ENCODE data around the gene COL2A1.
"Not testable (repeated sequence)": the region's sequence is repeated elsewhere in the genome, so short reads cannot be mapped to it uniquely, and the experiment has no call there.

Gene COL2A1

DNA sequence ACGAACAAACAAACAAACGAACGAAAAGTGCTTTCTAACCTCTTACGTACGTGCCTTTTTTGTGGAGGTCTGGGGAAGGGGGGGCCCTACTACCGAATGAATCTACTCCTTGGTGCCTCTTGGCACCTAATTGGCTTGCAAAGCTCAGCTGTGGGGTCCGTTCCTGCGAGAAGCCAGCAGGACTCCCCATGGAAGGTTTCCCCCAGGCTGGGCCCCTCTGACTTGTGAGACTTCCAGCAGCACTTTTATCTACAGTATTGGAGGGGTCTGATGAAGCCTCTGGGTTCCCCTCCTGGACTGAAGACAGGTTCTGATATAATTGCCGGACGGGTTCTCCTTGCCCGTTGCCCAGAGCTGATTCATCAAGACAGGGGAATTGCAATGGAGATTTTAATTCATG, 42.1 kb downstream of the COL2A1 start:
- Histone ChIP-seq H3F3A (ENCODE audit: insufficient read depth, low read length) (no peaks in the 10 kb centered on the region), H3K9ac (ENCODE audit: low read length) (no peak overlapping the region), H3K4me2 (ENCODE audit: low read length) (no peak overlapping the region), H2AFZ (ENCODE audit: low read length) (no peak overlapping the region), H3K27ac (ENCODE audit: low read depth, low read length, poor library complexity, severe bottlenecking) (no peak overlapping the region), H3K4me1 (ENCODE audit: insufficient read depth, low read length, severe bottlenecking) (peaks cover 29% of the 10 kb centered on the region), H4K20me1 (ENCODE audit: insufficient read depth, low read length) (no peaks in the 10 kb centered on the region), H3K27me3 (ENCODE audit: insufficient read depth, low read length) (no peaks in the 10 kb centered on the region; the same call in 1 of the 2 replicates), H3K79me2 (ENCODE audit: insufficient read depth, low read length) (no peaks in the 10 kb centered on the region), H3K9me3 (ENCODE audit: low read length) (no peaks in the 10 kb centered on the region), H3K36me3 (ENCODE audit: insufficient read depth, low read length) (peaks cover 31% of the 10 kb centered on the region), H3K9me2 (ENCODE audit: low read depth, low read length) (no peaks in the 10 kb centered on the region), H3K4me3 (ENCODE audit: low read depth, low read length, poor library complexity, severe bottlenecking) (no peak overlapping the region)
- TF ChIP-seq EZH2 (IDR thresholded peaks at IDR 0.05; ENCODE audit: borderline replicate concordance, low read length): no peak
- TF ChIP-seq, protein P1, sequence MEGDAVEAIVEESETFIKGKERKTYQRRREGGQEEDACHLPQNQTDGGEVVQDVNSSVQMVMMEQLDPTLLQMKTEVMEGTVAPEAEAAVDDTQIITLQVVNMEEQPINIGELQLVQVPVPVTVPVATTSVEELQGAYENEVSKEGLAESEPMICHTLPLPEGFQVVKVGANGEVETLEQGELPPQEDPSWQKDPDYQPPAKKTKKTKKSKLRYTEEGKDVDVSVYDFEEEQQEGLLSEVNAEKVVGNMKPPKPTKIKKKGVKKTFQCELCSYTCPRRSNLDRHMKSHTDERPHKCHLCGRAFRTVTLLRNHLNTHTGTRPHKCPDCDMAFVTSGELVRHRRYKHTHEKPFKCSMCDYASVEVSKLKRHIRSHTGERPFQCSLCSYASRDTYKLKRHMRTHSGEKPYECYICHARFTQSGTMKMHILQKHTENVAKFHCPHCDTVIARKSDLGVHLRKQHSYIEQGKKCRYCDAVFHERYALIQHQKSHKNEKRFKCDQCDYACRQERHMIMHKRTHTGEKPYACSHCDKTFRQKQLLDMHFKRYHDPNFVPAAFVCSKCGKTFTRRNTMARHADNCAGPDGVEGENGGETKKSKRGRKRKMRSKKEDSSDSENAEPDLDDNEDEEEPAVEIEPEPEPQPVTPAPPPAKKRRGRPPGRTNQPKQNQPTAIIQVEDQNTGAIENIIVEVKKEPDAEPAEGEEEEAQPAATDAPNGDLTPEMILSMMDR (IDR thresholded peaks at IDR 0.05; ENCODE audit: low read length): no peak

DNA sequence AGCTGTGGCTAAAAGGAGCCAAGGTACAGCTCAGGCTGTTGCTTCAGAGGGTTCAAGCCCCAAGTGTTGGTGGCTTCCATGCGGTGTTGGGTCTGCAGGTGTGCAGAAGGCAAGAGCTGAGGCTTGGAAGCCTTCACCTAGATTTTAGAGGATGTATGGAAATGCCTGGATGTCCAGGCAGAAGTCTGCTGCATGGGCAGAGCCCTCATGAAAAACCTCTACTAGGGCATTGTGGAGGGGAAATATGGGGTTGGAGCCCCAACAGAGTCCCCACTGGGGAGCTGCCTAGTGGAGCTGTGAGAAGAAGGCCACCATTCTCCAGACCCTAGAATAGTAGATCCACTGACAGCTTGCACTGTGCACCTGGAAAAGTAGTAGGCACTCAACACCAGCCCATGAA, 46.6 kb downstream of the COL2A1 start:
- not testable (repeated sequence) for H3K9me3 ChIP-seq (ENCODE audit: low read length); H3K36me3 ChIP-seq (ENCODE audit: insufficient read depth, low read length); H3K9me2 ChIP-seq (ENCODE audit: low read depth, low read length); H2AFZ ChIP-seq (ENCODE audit: low read length); H3K27ac ChIP-seq (ENCODE audit: low read depth, low read length, poor library complexity, severe bottlenecking); H3K4me2 ChIP-seq (ENCODE audit: low read length); H4K20me1 ChIP-seq (ENCODE audit: insufficient read depth, low read length); H3K4me3 ChIP-seq (ENCODE audit: low read depth, low read length, poor library complexity, severe bottlenecking); H3F3A ChIP-seq (ENCODE audit: insufficient read depth, low read length); H3K9ac ChIP-seq (ENCODE audit: low read length); H3K4me1 ChIP-seq (ENCODE audit: insufficient read depth, low read length, severe bottlenecking); H3K27me3 ChIP-seq (ENCODE audit: insufficient read depth, low read length); H3K79me2 ChIP-seq (ENCODE audit: insufficient read depth, low read length)

DNA sequence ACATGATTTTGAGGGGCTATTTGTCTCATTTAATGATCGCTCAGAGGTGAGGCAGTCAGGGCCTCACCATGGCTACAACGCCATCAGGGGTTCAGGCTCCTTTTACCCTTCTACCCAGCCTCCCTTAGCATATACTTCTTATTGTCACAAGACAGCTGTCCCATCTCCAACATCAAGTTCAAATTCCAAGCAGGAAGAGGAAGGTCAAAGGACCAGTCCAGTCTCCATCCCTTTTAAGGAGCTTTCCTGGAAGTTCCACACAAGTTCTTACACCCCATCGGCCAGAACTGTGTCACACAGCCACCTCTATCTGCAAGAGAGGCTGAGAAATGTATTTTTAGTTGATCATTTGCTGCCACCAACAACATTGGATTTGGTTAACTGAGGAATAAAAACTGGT, 49.2 kb downstream of the COL2A1 start:
- TF ChIP-seq, protein P1 (IDR thresholded peaks at IDR 0.05; ENCODE audit: low read length): no peak
- TF ChIP-seq EZH2 (IDR thresholded peaks at IDR 0.05; ENCODE audit: borderline replicate concordance, low read length): no peak
- no peak overlapping the region for H3K9ac ChIP-seq (ENCODE audit: low read length)

DNA sequence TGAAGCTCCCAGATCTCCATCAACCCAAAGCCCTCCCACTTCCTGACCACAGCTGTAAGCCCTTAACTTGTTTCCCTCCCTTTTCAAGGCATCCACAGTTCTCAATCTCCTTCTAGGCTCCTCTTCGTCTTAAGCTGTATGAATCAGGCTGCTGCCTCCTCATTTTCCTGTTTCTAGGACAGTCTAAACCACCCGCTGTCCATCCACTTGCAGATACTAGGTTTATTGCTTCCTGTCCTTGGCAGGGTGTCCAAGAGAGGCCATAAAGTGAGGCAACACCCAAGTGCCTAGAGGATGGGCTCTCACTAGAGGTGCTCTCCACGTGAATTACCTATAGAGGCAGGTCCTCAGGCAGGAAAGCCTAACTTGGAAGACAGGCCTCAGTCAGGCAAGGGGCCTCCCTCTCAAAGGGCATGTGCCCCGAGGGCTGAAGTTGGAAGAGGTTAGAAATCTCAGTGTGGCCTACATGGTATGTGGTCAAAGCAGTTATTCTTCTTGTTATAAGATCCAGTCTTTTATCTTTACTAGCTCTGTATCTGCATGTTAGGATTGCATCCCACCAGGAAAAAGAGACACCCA, 49.7 kb downstream of the COL2A1 start:
- no peak overlapping the region for H3K27ac ChIP-seq (ENCODE audit: low read depth, low read length, poor library complexity, severe bottlenecking)
- peaks cover 4% of the 10 kb centered on the region; the same call in 1 of the 2 replicates for H3K27me3 ChIP-seq (ENCODE audit: insufficient read depth, low read length)
- no peaks in the 10 kb centered on the region for H3K4me1 ChIP-seq (ENCODE audit: insufficient read depth, low read length, severe bottlenecking)
- H2AFZ ChIP-seq (ENCODE audit: low read length): no peak overlapping the region
- H3K9me3 ChIP-seq (ENCODE audit: low read length): no peaks in the 10 kb centered on the region
- no peaks in the 10 kb centered on the region for H3K79me2 ChIP-seq (ENCODE audit: insufficient read depth, low read length)
- TF ChIP-seq EZH2 (IDR thresholded peaks at IDR 0.05; ENCODE audit: borderline replicate concordance, low read length): no peak
- TF ChIP-seq, protein P1 (IDR thresholded peaks at IDR 0.05; ENCODE audit: low read length): no peak
- H3K9ac ChIP-seq (ENCODE audit: low read length): no peak overlapping the region
- H3K4me3 ChIP-seq (ENCODE audit: low read depth, low read length, poor library complexity, severe bottlenecking): no peak overlapping the region
- H4K20me1 ChIP-seq (ENCODE audit: insufficient read depth, low read length): no peaks in the 10 kb centered on the region
- H3K9me2 ChIP-seq (ENCODE audit: low read depth, low read length): no peaks in the 10 kb centered on the region
- no peak overlapping the region for H3K4me2 ChIP-seq (ENCODE audit: low read length)
- no peaks in the 10 kb centered on the region for H3K36me3 ChIP-seq (ENCODE audit: insufficient read depth, low read length)
- H3F3A ChIP-seq (ENCODE audit: insufficient read depth, low read length): no peaks in the 10 kb centered on the region

More for the DNA sequence above, 49.2 kb downstream of the COL2A1 start:
- Histone ChIP-seq H3K79me2 (ENCODE audit: insufficient read depth, low read length) (no peaks in the 10 kb centered on the region), H2AFZ (ENCODE audit: low read length) (no peak overlapping the region), H3K9me3 (ENCODE audit: low read length) (no peaks in the 10 kb centered on the region), H3K9me2 (ENCODE audit: low read depth, low read length) (no peaks in the 10 kb centered on the region), H3K27me3 (ENCODE audit: insufficient read depth, low read length) (peaks cover 4% of the 10 kb centered on the region; the same call in 1 of the 2 replicates), H3F3A (ENCODE audit: insufficient read depth, low read length) (no peaks in the 10 kb centered on the region), H3K27ac (ENCODE audit: low read depth, low read length, poor library complexity, severe bottlenecking) (no peak overlapping the region), H3K4me3 (ENCODE audit: low read depth, low read length, poor library complexity, severe bottlenecking) (no peak overlapping the region), H3K4me2 (ENCODE audit: low read length) (no peak overlapping the region), H4K20me1 (ENCODE audit: insufficient read depth, low read length) (no peaks in the 10 kb centered on the region), H3K4me1 (ENCODE audit: insufficient read depth, low read length, severe bottlenecking) (no peaks in the 10 kb centered on the region), H3K36me3 (ENCODE audit: insufficient read depth, low read length) (no peaks in the 10 kb centered on the region)
